ENCODE measurements around the gene CDCA7.

The CDCA7 gene

DNA sequence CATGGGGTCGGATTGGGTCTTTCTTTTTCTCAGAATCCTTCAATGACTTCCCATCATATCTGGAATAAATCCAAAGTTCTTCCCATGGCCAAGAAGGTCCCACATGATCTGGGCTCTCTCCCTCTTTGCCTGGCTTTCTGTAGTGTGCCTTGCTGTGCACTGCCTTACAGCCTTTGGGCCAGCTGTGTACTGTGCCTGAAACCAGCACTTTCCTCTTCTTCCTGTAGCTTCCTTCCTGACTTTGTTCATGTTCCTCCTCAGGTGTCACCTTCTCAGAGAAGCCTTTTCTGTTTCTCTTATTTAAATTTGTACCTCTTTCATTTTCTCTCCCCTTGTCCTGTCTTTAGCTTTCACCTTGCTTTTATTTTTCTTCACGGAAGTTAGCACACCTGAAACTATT, 4.3 kb upstream of the CDCA7 start:
- no peak overlapping the region for H3K4me3 ChIP-seq (ENCODE audit: low read depth, low read length)
- TF ChIP-seq, protein P1, sequence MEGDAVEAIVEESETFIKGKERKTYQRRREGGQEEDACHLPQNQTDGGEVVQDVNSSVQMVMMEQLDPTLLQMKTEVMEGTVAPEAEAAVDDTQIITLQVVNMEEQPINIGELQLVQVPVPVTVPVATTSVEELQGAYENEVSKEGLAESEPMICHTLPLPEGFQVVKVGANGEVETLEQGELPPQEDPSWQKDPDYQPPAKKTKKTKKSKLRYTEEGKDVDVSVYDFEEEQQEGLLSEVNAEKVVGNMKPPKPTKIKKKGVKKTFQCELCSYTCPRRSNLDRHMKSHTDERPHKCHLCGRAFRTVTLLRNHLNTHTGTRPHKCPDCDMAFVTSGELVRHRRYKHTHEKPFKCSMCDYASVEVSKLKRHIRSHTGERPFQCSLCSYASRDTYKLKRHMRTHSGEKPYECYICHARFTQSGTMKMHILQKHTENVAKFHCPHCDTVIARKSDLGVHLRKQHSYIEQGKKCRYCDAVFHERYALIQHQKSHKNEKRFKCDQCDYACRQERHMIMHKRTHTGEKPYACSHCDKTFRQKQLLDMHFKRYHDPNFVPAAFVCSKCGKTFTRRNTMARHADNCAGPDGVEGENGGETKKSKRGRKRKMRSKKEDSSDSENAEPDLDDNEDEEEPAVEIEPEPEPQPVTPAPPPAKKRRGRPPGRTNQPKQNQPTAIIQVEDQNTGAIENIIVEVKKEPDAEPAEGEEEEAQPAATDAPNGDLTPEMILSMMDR (IDR thresholded peaks at IDR 0.05; ENCODE audit: low read depth, low read length, missing control alignments): no peak
- DNase-seq (ENCODE audit: low read depth): no peak

DNA sequence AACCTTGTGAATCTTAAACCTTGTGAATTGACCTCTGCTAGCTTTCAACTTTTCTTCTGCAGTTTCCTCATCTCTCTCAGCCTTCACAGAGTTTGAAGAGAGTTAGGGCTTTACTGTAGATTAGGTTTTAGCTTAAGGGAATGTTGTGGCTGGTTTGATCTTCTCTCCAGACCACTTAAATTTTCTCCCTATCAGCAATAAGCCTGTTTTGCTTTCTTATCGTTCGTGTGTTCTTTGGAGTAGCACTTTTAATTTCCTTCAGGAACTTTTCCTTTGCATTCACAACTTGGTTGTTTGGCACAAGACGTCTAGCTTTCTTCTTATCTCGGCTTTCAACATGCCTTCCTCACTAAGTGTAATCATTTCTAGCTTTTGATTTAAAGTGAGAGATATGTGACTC, 2.8 kb upstream of the CDCA7 start:
- no peak overlapping the region for H3K4me3 ChIP-seq (ENCODE audit: low read depth, low read length)
- no peak for DNase-seq (ENCODE audit: low read depth)
- TF ChIP-seq, protein P1 (IDR thresholded peaks at IDR 0.05; ENCODE audit: low read depth, low read length, missing control alignments): no peak

DNA sequence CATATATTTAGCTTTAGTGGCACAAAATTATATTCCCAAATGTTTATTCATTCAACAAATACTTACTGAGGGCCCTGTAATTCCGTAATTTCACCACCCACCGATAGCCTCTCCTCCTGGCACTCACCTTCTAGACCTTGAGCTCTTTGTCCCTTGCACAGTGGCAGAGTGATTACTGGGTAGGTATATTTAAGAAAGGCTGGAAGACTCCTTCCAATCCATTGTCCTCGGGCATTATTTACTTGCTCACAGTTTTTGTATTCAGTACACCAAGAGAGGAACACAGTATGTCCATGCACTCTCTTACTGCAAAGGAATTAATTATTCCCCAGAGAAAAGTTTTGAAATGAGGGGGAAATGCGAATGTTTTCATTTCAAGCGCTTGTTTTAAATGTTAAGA, 1.1 kb upstream of the CDCA7 start:
- DNase-seq (ENCODE audit: low read depth): no peak
- H3K4me3 ChIP-seq (ENCODE audit: low read depth, low read length): peak overlapping the region; percentile 96; the same call in 1 of the 2 replicates
- TF ChIP-seq, protein P1 (IDR thresholded peaks at IDR 0.05; ENCODE audit: low read depth, low read length, missing control alignments): no peak

DNA sequence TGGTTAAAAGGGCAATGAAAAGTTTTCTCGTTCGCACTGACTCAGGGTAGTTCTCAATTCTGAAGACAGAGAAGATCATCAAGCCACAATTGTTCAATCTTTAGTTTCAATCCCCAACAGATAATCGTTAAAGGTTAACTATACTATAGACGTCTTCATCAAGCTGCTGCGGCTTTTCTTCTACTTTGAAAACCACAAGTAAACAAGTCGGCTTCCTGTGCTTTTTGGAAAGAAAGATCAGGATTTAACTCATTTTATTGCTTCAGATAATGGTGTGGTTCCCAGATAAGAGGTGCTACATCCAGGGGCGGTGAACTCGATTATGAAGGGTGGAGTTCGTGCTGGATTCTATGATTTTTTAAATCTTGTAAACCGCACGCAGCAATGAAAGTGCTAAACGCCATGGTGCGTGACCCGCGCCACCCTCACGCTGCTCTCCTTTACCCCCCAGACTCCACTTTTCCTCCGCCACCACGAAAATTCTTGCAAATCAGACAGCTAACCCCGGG, 545 bp upstream of the CDCA7 start:
- H3K4me3 ChIP-seq (ENCODE audit: low read depth, low read length): peak overlapping the region; percentile 96
- DNase-seq (ENCODE audit: low read depth): no peak
- TF ChIP-seq, protein P1 (IDR thresholded peaks at IDR 0.05; ENCODE audit: low read depth, low read length, missing control alignments): no peak

DNA sequence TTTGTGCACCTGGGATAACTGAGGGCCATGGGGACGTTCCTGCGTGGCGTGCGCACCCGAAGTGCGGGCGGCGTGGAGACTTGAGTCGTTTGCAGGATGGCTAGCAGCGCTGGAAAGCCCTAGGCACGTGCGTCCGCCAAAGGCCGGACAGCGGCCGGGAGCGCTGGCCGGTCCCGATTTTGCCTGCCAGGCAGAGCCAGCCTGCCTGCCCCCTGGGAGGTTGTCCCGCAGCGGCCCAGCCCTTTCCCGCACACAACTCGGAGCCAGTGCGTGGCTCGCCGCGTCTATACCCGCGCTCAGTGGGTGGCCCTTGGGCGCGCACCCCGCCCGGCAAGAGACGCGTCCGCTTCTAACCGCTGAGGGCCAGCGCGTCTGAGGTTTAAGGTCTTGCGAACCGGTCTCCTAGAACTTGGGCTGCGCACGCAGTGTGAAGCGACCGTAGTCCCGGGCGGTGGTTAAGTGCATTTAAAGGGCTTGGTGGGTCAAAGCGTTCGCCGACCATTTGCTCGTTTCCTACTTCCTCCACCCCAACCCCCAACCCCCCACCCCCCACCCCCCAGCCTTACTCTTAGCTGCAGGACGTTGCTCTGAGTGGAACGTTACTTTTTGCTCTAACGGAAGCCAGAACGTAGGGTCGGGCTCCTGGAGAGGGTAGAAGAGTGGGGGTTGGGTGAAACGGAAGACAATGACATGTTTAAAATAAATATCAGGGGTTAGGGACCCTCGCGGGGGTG, 627 bp downstream of the CDCA7 start:
- H3K4me3 ChIP-seq (ENCODE audit: low read depth, low read length): peak overlapping the region; percentile 96
- DNase-seq (ENCODE audit: low read depth): no peak
- TF ChIP-seq, protein P1 (IDR thresholded peaks at IDR 0.05; ENCODE audit: low read depth, low read length, missing control alignments): no peak

DNA sequence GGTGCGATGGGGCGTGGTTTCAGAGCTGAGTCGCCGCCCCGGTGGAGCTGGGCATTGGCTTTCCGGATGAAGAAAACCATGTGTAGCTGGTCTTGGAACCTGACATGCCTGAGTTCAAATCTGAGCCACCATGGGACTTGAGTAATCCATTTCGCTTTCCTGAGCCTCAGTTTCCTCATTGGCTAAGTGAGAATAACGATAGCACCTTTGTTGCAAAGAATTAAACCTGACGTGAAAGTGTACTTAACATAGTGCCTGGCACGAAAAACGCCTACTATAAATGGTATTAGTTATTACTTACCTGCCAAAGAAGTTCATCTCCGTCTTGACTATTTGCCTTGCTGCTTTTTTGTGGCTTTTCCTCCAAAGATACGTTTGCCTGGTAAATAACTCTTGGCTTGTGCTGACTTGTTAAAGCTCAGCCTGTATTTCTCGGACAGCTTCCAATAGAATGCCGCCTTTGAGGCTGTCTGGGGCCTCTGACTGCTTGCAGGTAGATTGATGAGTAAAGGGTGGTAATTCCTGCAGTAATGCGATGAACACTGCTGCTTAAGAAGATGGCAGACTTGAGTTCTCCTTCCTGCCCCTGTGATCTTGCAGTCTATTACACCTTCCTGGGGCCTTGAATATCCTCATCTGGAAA, 1.3 kb downstream of the CDCA7 start:
- TF ChIP-seq, protein P1 (IDR thresholded peaks at IDR 0.05; ENCODE audit: low read depth, low read length, missing control alignments): no peak
- no peak for DNase-seq (ENCODE audit: low read depth)
- H3K4me3 ChIP-seq (ENCODE audit: low read depth, low read length): peak overlapping the region; percentile 96
